Parathyroid adenoma (tissue), 2 donors: ENCODE measurements around the gene SVOP.

Experiments
- H2AFZ ChIP-seq: fragments of 300-600 bp; sonication (generic); one replicate; pipeline ENCODE4 v1.7.0; 2017; ENCODE audit warnings: antibody characterized with exemption, mild to moderate bottlenecking
- H3K27ac ChIP-seq: fragments of 300-600 bp; sonication (generic); one replicate; pipeline ENCODE4 v1.7.0; 2017
- H3K27me3 ChIP-seq: fragments of 300-600 bp; sonication (generic); one replicate; pipeline ENCODE4 v1.7.0; 2017; ENCODE audit warnings: low read length; ENCODE audit not compliant: control insufficient read depth, insufficient read depth
- H3K36me3 ChIP-seq: fragments of 300-600 bp; sonication (generic); one replicate; pipeline ENCODE4 v1.7.0; 2017; ENCODE audit warnings: low read length; ENCODE audit not compliant: control insufficient read depth, insufficient read depth
- H3K4me1 ChIP-seq: fragments of 300-600 bp; sonication (generic); one replicate; pipeline ENCODE4 v1.7.0; 2017; ENCODE audit warnings: control low read depth
- H3K4me2 ChIP-seq: fragments of 300-600 bp; sonication (generic); one replicate; pipeline ENCODE4 v1.7.0; 2017; ENCODE audit warnings: low read length
- H3K4me3 ChIP-seq: fragments of 300-600 bp; sonication (generic); one replicate; pipeline ENCODE4 v1.7.0; 2017; ENCODE audit warnings: low read depth, low read length
- H3K79me2 ChIP-seq: fragments of 300-600 bp; sonication (generic); one replicate; pipeline ENCODE4 v1.7.0; 2017; ENCODE audit warnings: control low read depth
- H3K9ac ChIP-seq: fragments of 300-600 bp; sonication (generic); one replicate; pipeline ENCODE4 v1.7.0; 2017; ENCODE audit warnings: mild to moderate bottlenecking
- H3K9me3 ChIP-seq: fragments of 300-600 bp; sonication (generic); one replicate; pipeline ENCODE4 v1.7.0; 2017; ENCODE audit warnings: low read length; ENCODE audit not compliant: control insufficient read depth
- TF ChIP-seq, protein P1 (sequence below): fragments of 300-600 bp; sonication (generic); IDR thresholded peaks from one replicate; pipeline ENCODE4 v1.7.0; 2017; ENCODE audit warnings: antibody characterized with exemption, mild to moderate bottlenecking
- donor health status: primary hyperparathyroidism.

SVOP gene

DNA sequence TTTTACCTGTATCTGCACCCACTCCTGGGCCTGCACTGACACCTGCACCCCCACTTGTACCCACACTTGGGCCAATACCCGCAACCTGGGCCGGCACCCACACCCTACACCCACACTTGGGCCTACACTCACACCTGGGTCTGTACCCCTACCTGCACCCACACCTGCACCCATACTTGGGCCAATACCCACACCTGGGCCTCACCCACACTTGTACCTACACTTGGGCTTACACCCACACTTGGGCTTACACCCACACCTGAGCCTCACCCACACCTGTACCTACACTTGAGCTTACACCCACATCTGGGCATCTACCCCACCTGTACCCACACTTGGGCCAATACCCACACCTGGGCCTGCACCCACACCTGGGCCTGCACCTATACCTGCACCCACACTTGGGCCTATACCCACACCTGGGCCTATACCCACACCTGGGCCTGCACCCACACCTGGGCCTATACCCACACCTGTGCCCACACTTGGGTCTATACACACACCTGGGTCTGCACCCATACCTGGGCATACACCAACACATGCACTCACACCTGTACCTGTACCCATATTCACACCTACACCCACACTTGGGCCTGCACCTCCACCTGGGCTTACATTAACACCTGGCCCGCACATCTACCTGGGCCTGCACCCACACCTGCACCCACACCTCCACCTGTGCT lies 101.8 kb downstream of the SVOP start:
- TF ChIP-seq, protein P1, sequence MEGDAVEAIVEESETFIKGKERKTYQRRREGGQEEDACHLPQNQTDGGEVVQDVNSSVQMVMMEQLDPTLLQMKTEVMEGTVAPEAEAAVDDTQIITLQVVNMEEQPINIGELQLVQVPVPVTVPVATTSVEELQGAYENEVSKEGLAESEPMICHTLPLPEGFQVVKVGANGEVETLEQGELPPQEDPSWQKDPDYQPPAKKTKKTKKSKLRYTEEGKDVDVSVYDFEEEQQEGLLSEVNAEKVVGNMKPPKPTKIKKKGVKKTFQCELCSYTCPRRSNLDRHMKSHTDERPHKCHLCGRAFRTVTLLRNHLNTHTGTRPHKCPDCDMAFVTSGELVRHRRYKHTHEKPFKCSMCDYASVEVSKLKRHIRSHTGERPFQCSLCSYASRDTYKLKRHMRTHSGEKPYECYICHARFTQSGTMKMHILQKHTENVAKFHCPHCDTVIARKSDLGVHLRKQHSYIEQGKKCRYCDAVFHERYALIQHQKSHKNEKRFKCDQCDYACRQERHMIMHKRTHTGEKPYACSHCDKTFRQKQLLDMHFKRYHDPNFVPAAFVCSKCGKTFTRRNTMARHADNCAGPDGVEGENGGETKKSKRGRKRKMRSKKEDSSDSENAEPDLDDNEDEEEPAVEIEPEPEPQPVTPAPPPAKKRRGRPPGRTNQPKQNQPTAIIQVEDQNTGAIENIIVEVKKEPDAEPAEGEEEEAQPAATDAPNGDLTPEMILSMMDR = no peak
- Histone ChIP-seq H3K9me3 (no peaks in the 10 kb centered on the region), H3K27me3 (no peaks in the 10 kb centered on the region), H3K4me3 (no peak overlapping the region), H2AFZ (no peak overlapping the region), H3K79me2 (no peaks in the 10 kb centered on the region), H3K4me2 (no peak overlapping the region), H3K4me1 (no peaks in the 10 kb centered on the region), H3K36me3 (no peaks in the 10 kb centered on the region), H3K9ac (no peak overlapping the region), H3K27ac (no peak overlapping the region)

DNA sequence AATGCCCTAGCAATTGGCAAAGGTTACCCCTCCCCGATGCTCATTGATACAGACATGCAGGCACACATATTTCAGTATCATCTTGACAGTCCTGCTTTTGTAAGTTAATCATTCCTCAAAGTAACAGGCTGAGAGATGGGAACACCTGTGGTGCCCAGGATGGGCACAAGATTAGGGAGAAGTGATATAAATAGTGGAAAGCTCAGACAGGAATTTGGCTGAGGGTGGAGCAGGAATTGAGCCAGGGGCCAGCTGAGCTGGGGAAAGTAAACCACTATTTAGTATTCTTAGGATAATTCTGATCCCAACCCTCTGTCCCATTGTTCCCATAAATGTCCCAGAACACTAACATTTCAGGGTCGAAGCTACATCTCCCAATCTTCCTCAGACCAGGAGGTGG lies 102.7 kb downstream of the SVOP start:
- no peaks in the 10 kb centered on the region for H3K9me3 ChIP-seq
- TF ChIP-seq, protein P1 = no peak
- no peaks in the 10 kb centered on the region for H3K27me3 ChIP-seq
- H3K79me2 ChIP-seq = no peaks in the 10 kb centered on the region
- no peak overlapping the region for H3K27ac ChIP-seq
- no peak overlapping the region for H3K4me2 ChIP-seq
- no peak overlapping the region for H3K9ac ChIP-seq
- no peak overlapping the region for H2AFZ ChIP-seq
- H3K4me3 ChIP-seq = no peak overlapping the region
- H3K36me3 ChIP-seq = no peaks in the 10 kb centered on the region
- no peaks in the 10 kb centered on the region for H3K4me1 ChIP-seq

DNA sequence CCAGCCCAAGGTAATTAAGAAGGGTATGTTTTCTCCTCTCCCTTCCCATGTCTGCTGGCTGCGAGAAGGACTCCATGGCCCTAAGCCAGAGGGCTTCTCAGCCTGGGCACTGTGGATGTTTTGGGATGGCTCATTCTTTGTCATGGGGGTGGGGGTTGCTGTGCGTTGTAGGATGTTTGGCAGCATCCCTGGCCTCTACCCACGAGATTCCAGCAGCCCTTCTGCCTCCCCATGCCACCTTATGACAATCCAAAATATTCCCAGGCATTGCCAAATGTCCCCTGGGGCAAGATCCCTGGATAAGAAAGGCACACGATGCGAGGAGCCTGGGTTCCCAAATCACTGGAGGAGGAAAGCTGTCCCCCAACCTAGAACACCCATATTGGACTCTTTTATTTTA lies 104.5 kb downstream of the SVOP start:
- Histone ChIP-seq H3K4me2 (no peak overlapping the region), H3K4me1 (no peaks in the 10 kb centered on the region), H3K27me3 (no peaks in the 10 kb centered on the region), H3K79me2 (no peaks in the 10 kb centered on the region), H3K9me3 (no peaks in the 10 kb centered on the region), H3K4me3 (no peak overlapping the region), H3K36me3 (no peaks in the 10 kb centered on the region), H2AFZ (no peak overlapping the region), H3K27ac (no peak overlapping the region), H3K9ac (no peak overlapping the region)
- TF ChIP-seq, protein P1 = no peak

DNA sequence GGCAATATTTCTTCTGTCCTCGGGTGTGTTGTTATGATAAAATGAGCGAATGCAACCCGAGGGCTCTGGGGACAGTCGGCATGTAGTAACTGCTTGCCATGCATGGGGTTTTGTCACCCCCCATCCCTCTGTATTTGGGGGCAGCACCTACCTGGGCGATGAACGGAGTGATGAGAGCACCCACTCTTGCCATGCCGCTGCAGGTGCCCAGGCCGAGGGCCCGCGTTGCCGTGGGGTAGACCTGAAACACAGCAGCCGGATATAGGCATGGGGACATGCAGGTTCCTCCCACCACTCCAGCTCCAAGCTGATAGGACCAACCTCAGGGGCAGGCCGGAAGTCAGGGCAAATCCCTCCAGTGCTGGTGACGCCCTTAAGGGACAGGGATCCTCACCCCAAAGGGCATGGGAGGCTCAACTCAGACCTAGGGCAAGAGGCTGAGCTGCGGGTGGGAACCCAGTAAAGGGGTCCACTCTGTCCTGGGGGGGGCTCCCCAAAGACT lies 105.2 kb downstream of the SVOP start:
- TF ChIP-seq, protein P1 = no peak
- no peak overlapping the region for H3K4me3 ChIP-seq
- no peak overlapping the region for H3K4me2 ChIP-seq
- H3K27ac ChIP-seq = no peak overlapping the region
- no peaks in the 10 kb centered on the region for H3K4me1 ChIP-seq
- no peaks in the 10 kb centered on the region for H3K79me2 ChIP-seq
- H2AFZ ChIP-seq = no peak overlapping the region
- no peak overlapping the region for H3K9ac ChIP-seq
- H3K36me3 ChIP-seq = no peaks in the 10 kb centered on the region
- H3K27me3 ChIP-seq = no peaks in the 10 kb centered on the region
- no peaks in the 10 kb centered on the region for H3K9me3 ChIP-seq

DNA sequence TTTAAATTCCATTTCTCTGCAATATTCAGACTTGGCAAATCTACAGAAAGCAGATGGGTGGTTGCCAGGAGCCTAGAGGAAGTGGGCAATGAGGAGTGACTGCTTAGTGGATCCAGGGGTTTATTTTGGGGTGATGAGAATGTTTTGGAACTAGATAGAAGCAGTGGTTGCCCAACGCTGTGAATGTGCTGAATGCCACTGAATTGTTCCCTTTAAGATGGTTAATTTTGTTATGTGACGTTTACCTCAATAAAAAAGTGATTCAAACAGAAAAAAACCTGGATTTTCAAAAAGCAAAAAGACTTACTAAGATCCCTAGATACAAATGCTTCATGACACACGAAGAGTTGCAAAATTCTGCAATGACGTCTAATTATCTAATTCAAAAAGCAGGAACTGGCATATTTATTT lies 106.7 kb downstream of the SVOP start:
- H3K36me3 ChIP-seq = no peaks in the 10 kb centered on the region
- H2AFZ ChIP-seq = no peak overlapping the region
- no peak overlapping the region for H3K27ac ChIP-seq
- TF ChIP-seq, protein P1 = no peak
- H3K9ac ChIP-seq = no peak overlapping the region
- no peaks in the 10 kb centered on the region for H3K9me3 ChIP-seq
- no peak overlapping the region for H3K4me2 ChIP-seq
- no peaks in the 10 kb centered on the region for H3K79me2 ChIP-seq
- no peak overlapping the region for H3K4me3 ChIP-seq
- H3K27me3 ChIP-seq = no peaks in the 10 kb centered on the region
- no peaks in the 10 kb centered on the region for H3K4me1 ChIP-seq
